B cell (primary cell): ENCODE data around the gene ZMYM4. TPM values are rescaled to one million over a fixed set of nuclear protein-coding genes. Genes with fewer than 3 reads are reported as not detected.
"Not testable (repeated sequence)": the region's sequence is repeated elsewhere in the genome, so short reads cannot be mapped to it uniquely, and the experiment has no call there.

ENCODE experiments used
- ATAC-seq: fragments of 200-7000 bp; cut with Tn5 transposase; one replicate; pipeline ENCODE4 v1.10.0; 2021; ENCODE audit warnings: low read depth, mild to moderate bottlenecking, moderate number of reproducible peaks, moderate library complexity
- CTCF ChIA-PET: fragments of 350-600 bp; sonication (Branson Sonifier 250); formaldehyde crosslinking; loops from one replicate; lab custom pipeline; 2021; ENCODE audit warnings: antibody characterized with exemption, inconsistent platforms; lab: Charles Lee
- POLR2A ChIA-PET: fragments of 350-600 bp; sonication (Branson Sonifier 250); formaldehyde crosslinking; loops from one replicate; lab custom pipeline; 2021; ENCODE audit warnings: antibody characterized with exemption; lab: Charles Lee
- DNase-seq: peaks from one replicate; pipeline ENCODE4 v3.0.0; 2013
- H2AFZ ChIP-seq: 2 replicates; pipeline ENCODE4 v1.6.1; 2012; ENCODE audit warnings: mild to moderate bottlenecking, low read depth, low read length; ENCODE audit not compliant: insufficient read depth, poor library complexity, severe bottlenecking
- H3K27ac ChIP-seq, 2 donors: 1 replicate in 1 of 2; 2 replicates in 1 of 2; pipeline ENCODE4 v1.5.1; 2012 to 2013; ENCODE audit warnings: low read length in 2 of 2, mild to moderate bottlenecking in 2 of 2, moderate library complexity in 1 of 2
- H3K27me3 ChIP-seq, 4 experiments: fragments of 200-600 bp in 1 of 4; sonication (generic) in 1 of 4; replicated peaks in 1 of 4; 1 replicate in 2 of 4; 2 replicates in 2 of 4; pipeline versions ENCODE4 v1.6.1 to v1.7.0; 2013 to 2016; ENCODE audit warnings: low read length in 3 of 4, mild to moderate bottlenecking in 2 of 4, mixed read lengths in 1 of 4, moderate library complexity in 1 of 4; ENCODE audit not compliant: insufficient read depth in 4 of 4, control insufficient read depth in 3 of 4; ENCODE audit errors: control extremely low read depth in 1 of 4
- H3K36me3 ChIP-seq, 2 experiments: replicated peaks in 1 of 2; 1 replicate in 1 of 2; 2 replicates in 1 of 2; pipeline versions ENCODE4 v1.6.1 to v1.7.1; 2013; ENCODE audit warnings: low read length in 1 of 2; ENCODE audit not compliant: insufficient read depth in 2 of 2, control insufficient read depth in 1 of 2; ENCODE audit errors: control extremely low read depth in 1 of 2, extremely low read depth in 1 of 2
- H3K4me1 ChIP-seq, 2 donors: fragments of 200-600 bp in 1 of 2; sonication (generic) in 1 of 2; 1 replicate in 1 of 2; 2 replicates in 1 of 2; pipeline versions ENCODE4 v1.5.1 to v1.6.1; 2013 to 2017; ENCODE audit warnings: low read length in 2 of 2; ENCODE audit not compliant: control insufficient read depth in 2 of 2, insufficient read depth in 2 of 2
- H3K4me2 ChIP-seq: replicated peaks from 2 replicates; pipeline ENCODE3; 2012; ENCODE audit warnings: mild to moderate bottlenecking, low read depth, low read length; ENCODE audit not compliant: poor library complexity, severe bottlenecking
- H3K4me3 ChIP-seq, 5 experiments: fragments of 200-600 bp in 1 of 5; sonication (generic) in 1 of 5; 1 replicate in 3 of 5; 2 replicates in 2 of 5; pipeline versions ENCODE4 v1.5.1 to v1.7.0; 2011 to 2016; ENCODE audit warnings: low read length in 4 of 5, mild to moderate bottlenecking in 4 of 5, low read depth in 2 of 5, control low read depth in 1 of 5, moderate library complexity in 1 of 5; ENCODE audit not compliant: insufficient read depth in 1 of 5; ENCODE audit errors: control extremely low read depth in 1 of 5, extremely low read depth in 1 of 5
- H3K79me2 ChIP-seq: fragments of 200-600 bp; sonication (generic); one replicate; pipeline ENCODE4 v1.6.0; 2016; ENCODE audit warnings: low read length; ENCODE audit not compliant: control insufficient read depth, insufficient read depth
- H3K9ac ChIP-seq: fragments of 200-600 bp; sonication (generic); 2 replicates; pipeline ENCODE4 v1.6.1; 2017; ENCODE audit warnings: mild to moderate bottlenecking, low read length, moderate library complexity
- H3K9me3 ChIP-seq, 3 donors: one replicate each; pipeline versions ENCODE4 v1.6.1 to v1.7.1; 2013; ENCODE audit warnings: low read length in 2 of 3; ENCODE audit not compliant: control insufficient read depth in 2 of 3, insufficient read depth in 1 of 3; ENCODE audit errors: control extremely low read depth in 1 of 3
- H4K20me1 ChIP-seq: 2 replicates; pipeline ENCODE4 v1.6.0; 2012; ENCODE audit warnings: mild to moderate bottlenecking, low read length; ENCODE audit not compliant: insufficient read depth, control insufficient read depth, poor library complexity, severe bottlenecking
- H3K27ac Mint-ChIP-seq: one replicate; pipeline ENCODE4 v1.8.0; 2021; ENCODE audit warnings: mixed read lengths
- H3K27me3 Mint-ChIP-seq: one replicate; pipeline ENCODE4 v1.8.0; 2021; ENCODE audit warnings: mixed read lengths
- H3K4me1 Mint-ChIP-seq: one replicate; pipeline ENCODE4 v1.8.0; 2021; ENCODE audit warnings: mixed read lengths
- H3K4me3 Mint-ChIP-seq: one replicate; pipeline ENCODE4 v1.8.0; 2021; ENCODE audit warnings: mixed read lengths
- H3K9me3 Mint-ChIP-seq: one replicate; pipeline ENCODE4 v1.8.0; 2022; ENCODE audit warnings: mixed read lengths; ENCODE audit not compliant: insufficient read depth
- EZH2 ChIP-seq: IDR thresholded peaks from 2 replicates; pipeline ENCODE4 v1.6.1; 2012; ENCODE audit warnings: borderline replicate concordance, low read depth, mild to moderate bottlenecking, moderate library complexity, low read length; ENCODE audit not compliant: insufficient read depth, poor library complexity, severe bottlenecking
- WGBS: methylation state at CpG from one replicate; pipeline ENCODE4 v1.1.5; 2013; ENCODE audit warnings: missing lambda C conversion rate; ENCODE audit not compliant: insufficient coverage; 5-methylcytosine and 5-hydroxymethylcytosine counted together
- intact Hi-C: fragments of 100-400 bp; cut with micrococcal nuclease; formaldehyde crosslinking; loops from one replicate; pipeline ENCODE4 v1.10.0; 2022
- polyA plus RNA-seq: library from polyadenylated mRNA; depleted of rRNA; stranded (reverse); fragments of >200 nt; gene quantifications from 2 replicates; pipeline ENCODE4 v1.2.3, GENCODE V29; 2012
- total RNA-seq, 2 donors: library from RNA; stranded (reverse); fragments of 120-200 nt in 1 of 2; gene quantifications; 1 replicate in 1 of 2; 2 replicates in 1 of 2; pipeline versions ENCODE4 v1.2.3 to v1.2.4, GENCODE V29; 2013 to 2022
- TF ChIP-seq, protein P1 (sequence below): fragments of 200-600 bp; IDR thresholded peaks from one replicate; pipeline ENCODE4 v1.8.0; 2022; ENCODE audit warnings: antibody characterized with exemption, mild to moderate bottlenecking

ZMYM4 gene
- total and polyA plus RNA-seq, 2 donors (not counting 1 experiment from before 2014, with no cell fraction given), result 7.2 to 45.2 TPM

DNA sequence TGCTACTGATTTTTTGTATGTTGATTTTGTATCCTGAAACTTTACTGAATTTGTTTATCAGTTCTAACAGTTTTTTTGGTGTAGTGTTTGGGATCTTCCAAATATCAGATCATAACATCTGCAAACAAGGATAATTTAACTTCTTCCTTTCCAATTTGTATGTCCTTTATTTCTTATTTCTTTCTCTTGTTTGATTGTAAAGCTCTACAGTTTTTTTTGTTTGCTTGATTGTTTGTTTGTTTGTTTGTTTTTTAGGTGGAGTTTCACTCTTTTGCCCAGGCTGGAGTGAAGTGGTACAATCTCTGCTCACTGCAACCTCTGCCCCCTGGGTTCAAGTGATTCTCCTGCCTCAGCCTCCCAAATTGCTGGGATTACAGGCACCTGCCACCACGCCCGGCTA lies 31.7 kb upstream of the ZMYM4 start:
- H3K9ac ChIP-seq, H3K36me3 ChIP-seq, H3K27me3 Mint-ChIP-seq, H3K4me1 ChIP-seq, CTCF ChIA-PET, H3K4me3 Mint-ChIP-seq, H3K4me1 Mint-ChIP-seq, H4K20me1 ChIP-seq, H3K9me3 ChIP-seq, H3K27ac Mint-ChIP-seq, H3K27me3 ChIP-seq, H3K9me3 Mint-ChIP-seq, H2AFZ ChIP-seq, POLR2A ChIA-PET, H3K4me2 ChIP-seq, intact Hi-C loops, H3K4me3 ChIP-seq, ATAC-seq, H3K79me2 ChIP-seq, DNase-seq, H3K27ac ChIP-seq: not testable (repeated sequence)
- 94% methylated on average over 2 of the region's 2 CpGs for WGBS

DNA sequence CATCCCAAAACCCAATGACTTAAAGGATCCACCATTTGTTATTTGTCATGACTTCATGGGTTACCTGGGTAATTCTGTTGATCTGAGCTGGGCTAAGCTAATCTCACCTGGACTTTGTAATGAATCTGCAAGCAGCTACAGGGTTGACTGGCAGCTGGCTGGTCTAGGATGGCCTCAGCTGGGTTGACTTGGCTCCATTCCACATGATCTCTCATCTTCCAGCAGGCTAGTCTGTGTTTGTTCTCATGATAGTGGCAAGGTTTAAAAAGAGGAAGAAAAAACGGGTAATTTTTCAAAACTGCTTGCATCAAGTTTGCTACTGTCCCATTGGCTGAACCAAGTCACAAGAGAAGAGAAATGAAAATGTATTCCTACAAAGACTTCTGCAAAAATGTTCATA lies 24.8 kb upstream of the ZMYM4 start:
- Mint-ChIP-seq H3K4me1 (peaks cover 8% of the 10 kb centered on the region), H3K9me3 (no peaks in the 10 kb centered on the region), H3K27me3 (no peaks in the 10 kb centered on the region), H3K27ac (no peak overlapping the region), H3K4me3 (no peak overlapping the region)
- no peak overlapping the region for H3K9ac ChIP-seq
- peaks cover 0 to 6% (median 0%) of the 10 kb centered on the region in 4 experiments for H3K27me3 ChIP-seq
- no CpG with 5 or more reads among the region's 1 CpG for WGBS
- H3K79me2 ChIP-seq, result no peaks in the 10 kb centered on the region
- peak; percentile 43 for ATAC-seq
- peaks cover 0 to 3% of the 10 kb centered on the region in 2 donors for H3K4me1 ChIP-seq
- peak; percentile 28 for DNase-seq
- H3K9me3 ChIP-seq, result no peaks in the 10 kb centered on the region
- no peaks in the 10 kb centered on the region for H4K20me1 ChIP-seq
- H2AFZ ChIP-seq, result peak overlapping the region; percentile 54
- no peak overlapping the region for H3K4me3 ChIP-seq
- TF ChIP-seq, protein P1, sequence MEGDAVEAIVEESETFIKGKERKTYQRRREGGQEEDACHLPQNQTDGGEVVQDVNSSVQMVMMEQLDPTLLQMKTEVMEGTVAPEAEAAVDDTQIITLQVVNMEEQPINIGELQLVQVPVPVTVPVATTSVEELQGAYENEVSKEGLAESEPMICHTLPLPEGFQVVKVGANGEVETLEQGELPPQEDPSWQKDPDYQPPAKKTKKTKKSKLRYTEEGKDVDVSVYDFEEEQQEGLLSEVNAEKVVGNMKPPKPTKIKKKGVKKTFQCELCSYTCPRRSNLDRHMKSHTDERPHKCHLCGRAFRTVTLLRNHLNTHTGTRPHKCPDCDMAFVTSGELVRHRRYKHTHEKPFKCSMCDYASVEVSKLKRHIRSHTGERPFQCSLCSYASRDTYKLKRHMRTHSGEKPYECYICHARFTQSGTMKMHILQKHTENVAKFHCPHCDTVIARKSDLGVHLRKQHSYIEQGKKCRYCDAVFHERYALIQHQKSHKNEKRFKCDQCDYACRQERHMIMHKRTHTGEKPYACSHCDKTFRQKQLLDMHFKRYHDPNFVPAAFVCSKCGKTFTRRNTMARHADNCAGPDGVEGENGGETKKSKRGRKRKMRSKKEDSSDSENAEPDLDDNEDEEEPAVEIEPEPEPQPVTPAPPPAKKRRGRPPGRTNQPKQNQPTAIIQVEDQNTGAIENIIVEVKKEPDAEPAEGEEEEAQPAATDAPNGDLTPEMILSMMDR, result no peak
- TF ChIP-seq EZH2, result no peak
- no peaks in the 10 kb centered on the region for H3K36me3 ChIP-seq
- ChIA-PET POLR2A (no interaction called here), CTCF (no interaction called here)
- no peak overlapping the region for H3K4me2 ChIP-seq
- H3K27ac ChIP-seq, result no peak overlapping the region
- intact Hi-C loops, result no loop called here
